GM19193 (cell line): ENCODE measurements around the gene SLC22A16.

ENCODE experiments used
- POLR2A ChIP-seq: IDR thresholded peaks from 4 replicates; pipeline ENCODE4 v1.6.1; 2011; ENCODE audit not compliant: insufficient read depth, insufficient read length; ENCODE audit errors: extremely low read depth

The SLC22A16 gene

DNA sequence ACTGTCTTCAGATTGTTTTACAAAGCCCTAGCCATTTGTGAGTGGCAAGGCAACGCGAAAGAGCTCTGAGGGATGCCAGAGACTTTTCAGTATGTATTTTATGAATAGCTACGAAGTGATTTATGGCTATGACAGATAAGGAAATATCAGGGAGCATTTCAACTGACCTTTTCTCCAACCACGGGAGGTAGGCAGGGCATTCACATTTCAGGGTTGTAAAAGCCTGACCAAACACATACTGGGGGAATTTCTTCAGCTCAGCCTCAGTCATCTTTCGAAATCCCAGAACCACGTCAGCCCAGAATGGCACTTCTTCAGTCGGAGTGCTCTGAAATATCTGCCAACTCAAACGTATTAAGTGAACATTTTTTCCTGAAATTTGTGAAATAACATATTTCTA, 71.8 kb downstream of the SLC22A16 start:
- TF ChIP-seq POLR2A: no peak

DNA sequence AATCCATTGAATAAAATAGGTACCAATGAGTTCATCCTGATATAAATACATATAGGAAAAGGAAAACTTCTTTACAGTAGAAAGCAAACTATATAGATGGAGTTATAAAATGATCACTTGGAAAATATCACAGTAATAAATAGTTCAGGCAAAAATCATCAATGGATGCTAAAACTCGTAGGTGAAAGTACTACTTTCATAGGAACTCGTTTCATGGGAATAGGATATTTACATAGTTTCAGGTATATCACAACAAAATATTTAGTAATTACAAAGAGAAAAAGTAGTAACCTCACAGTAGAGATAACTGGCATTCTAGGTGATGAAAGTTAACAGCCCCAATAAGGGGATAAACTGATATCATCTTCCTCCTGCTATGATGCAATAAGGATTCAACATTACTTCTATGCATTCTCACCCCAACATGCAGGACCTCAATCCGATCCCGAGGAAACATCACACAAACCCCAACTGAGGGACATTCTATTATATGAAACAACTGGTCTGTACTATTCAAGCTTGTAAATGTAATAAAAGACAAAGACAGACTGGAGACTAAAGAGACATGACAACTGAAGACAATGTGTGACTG, 74.7 kb downstream of the SLC22A16 start:
- TF ChIP-seq POLR2A: no peak

DNA sequence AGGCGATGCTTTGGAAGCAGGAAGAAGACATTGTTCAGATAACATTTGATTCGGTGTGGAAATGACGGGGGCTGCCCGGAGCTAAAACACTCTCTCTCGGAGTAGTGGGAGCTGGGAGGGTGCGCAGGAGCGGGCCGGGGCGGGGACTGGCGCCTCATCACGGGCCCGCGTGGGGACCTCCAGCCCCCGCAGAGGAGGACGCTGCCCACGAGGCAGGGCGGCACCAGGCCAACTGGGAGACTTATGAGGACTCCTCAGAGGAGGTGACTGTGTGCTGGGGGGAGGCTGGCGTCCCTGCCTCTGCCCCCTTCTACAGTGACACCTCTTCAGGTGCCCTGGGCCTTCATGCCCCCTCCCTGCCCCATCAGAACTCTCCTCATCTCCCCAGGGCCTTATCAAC, 76.2 kb downstream of the SLC22A16 start:
- TF ChIP-seq POLR2A: no peak

DNA sequence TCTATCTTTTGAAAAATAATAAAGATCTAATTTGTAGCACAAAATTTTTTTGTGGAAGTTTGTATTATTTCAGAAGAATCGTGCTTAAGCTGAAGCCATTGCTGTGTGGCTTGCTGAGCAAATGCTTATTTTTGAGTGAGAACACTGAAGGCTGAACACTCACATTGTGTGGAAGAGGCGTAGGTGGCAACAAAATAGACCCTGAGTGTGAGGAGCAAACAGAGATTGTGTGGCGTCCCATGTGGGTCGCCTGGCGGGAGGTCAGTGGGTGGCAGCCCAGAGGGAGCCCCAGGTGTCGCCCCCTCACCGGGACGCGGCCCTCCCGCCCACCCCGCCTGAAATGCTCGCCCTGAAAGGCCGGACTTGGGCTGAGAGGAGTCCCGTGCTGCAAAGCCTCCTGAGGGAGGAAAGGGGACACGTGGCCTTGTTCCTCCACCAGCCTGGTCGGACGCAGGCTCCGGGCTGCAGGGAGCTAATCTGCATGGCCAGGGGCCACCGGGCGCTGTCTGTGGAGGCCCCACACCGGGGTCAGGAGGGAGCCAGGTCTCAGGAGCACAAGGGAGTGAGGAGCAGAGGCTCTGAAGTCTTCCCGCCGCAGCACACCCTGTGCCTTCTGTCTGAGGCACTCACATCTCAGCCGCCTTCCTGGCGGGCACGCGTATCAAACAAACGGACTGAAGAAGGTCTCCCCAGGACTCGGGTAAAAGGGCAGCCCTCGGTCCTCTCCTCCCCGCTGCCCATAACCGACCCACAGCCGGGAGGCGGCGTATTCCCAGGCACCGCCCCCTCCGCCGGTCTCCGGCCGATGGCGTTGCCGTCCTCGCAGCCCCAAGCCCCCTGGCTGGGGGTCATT, 77.0 kb downstream of the SLC22A16 start:
- no peak for TF ChIP-seq POLR2A

DNA sequence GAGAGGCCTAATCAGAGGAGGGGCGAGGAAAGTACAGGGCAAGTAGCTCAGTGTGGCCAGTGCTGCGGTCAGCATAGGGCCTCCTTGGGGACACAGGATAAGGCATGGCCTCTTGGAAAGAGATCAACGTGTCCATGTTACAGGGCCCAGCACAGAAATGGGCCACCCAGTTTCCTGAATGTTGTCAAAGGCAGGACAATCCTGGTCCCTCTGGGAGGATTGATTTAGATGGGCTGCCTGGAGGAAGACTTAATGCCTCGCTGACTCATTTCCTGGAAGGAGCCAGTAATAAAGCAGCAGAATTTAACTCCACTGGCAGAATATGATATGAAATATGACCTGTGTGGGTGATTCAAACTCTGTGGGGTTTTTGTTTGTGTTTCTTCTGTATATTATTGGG, 77.6 kb downstream of the SLC22A16 start:
- no peak for TF ChIP-seq POLR2A

DNA sequence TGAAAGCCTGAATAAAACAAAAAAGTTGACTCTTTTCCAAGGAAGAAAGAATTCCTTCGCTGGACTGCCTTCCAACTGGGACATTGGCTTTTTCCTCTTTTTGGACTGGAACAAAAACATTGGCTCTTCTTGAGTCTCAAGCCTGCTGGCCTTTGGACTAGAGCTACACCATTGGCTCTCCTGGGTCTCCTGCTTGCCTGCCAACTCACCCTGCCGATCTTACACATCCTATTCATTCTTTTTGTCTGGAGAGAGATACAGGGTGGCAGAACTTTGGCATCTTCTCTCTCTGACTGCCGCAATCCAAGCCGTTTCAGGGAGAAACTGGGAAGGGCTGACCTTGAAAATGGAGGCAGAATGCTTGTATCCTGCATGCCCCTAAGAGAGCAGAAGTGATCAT, 81.2 kb downstream of the SLC22A16 start:
- no peak for TF ChIP-seq POLR2A

DNA sequence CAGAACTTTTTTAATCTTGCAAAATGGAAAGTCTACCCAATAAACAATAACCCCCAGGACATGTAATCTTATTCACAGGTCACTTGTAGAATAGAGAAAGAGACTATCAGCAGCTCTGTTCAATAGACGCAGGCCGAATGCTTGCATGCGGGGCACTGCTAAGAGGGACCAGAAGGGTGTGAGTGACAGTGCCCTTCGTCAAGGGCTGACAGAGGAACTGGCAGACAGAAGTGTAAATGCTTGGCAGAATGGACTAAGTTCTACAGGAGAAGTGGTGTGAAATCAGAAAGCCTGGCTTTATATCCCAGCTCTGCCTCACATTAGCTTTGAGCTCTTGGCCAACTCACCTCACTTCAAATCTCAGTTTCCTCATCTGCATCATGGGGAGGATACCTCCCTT, 82.0 kb downstream of the SLC22A16 start:
- no peak for TF ChIP-seq POLR2A

DNA sequence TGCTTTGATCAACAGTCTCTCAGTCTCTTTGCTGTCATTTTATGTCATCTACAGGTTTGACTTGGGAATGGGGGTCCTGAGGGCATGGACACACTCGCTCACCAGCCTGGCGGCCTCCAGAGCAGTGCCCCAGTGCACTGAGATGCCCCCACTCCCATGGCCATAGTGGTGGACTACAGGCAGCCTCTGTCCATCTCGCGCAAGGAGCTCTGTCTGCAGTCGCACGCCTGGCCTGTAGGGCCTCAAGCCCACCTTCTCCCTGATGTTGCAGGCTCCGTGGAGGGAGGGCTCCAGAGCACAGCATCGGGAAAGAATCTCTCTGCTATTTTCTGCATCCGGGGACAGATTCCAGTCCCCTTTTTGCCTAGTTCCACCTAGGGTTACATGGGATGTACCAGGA, 83.7 kb downstream of the SLC22A16 start:
- no peak for TF ChIP-seq POLR2A

DNA sequence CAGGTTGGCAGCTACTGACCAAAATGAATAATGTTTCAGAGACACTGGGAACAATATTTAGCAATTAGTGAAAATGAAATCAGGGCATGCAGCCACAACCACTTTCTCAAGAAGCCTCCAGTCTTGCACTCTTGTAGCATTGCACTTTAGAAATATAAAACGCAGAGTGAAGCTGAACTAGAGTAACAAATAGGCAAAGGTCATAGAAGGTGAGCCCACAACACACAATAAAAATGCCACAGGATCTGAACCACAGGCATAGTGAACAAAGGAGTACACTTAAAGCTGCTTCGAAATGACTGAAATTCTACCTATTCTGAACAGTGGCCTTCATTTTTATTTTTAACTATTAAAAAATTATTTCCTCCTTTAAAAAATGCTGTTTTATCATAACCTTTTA, 86.0 kb downstream of the SLC22A16 start:
- TF ChIP-seq POLR2A: no peak

DNA sequence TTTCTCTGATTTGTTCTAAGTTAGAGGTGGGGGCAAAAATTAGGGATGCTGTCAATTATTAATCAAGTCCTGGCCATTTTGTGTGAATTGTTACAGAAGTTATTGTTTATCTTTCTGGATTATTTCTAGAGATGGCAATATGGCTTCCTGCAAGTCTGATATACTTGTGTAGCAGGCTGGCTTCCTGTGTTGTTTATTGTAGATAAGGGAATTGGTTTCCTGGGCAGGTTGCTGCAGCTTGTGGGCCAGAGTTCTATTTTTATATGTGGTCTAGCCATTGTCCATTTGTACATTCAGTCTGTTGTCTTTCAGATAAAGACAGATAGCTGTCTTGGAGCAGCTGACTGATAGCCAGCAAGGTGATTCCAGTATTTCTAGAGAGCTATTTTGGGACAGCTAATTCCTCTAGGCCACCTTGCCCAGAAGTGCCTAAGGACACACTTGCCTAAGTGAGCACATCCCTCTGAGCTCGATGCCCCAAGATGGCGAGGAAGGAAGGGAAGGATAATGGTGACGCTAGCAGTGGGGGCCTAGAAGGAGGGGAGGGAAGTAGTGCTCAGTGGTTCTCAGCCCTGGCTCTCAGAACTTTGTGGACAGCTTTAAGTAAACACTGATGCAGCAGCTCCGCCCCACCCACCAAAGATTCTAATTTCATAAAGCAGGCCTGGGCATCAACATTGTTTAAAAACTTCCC, 86.6 kb downstream of the SLC22A16 start:
- no peak for TF ChIP-seq POLR2A

DNA sequence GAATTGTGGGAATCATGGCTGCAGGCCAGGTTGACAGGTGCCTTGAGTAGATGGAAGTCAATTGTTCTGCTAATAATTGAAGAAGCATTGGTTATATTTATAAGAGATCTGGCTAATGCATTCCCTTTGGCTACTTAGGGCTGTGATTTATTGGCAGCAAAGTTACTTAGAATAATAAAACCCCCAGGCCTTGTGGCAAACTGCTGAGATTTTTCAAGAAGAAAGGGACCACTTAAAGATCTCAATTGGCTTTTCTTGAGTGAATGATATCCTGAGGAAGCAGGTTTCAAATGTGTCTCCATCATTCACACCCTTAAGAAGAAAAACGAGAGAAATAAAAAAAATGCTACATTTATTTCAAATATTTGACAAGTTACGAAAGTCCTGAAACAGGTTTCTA, 88.4 kb downstream of the SLC22A16 start:
- no peak for TF ChIP-seq POLR2A

DNA sequence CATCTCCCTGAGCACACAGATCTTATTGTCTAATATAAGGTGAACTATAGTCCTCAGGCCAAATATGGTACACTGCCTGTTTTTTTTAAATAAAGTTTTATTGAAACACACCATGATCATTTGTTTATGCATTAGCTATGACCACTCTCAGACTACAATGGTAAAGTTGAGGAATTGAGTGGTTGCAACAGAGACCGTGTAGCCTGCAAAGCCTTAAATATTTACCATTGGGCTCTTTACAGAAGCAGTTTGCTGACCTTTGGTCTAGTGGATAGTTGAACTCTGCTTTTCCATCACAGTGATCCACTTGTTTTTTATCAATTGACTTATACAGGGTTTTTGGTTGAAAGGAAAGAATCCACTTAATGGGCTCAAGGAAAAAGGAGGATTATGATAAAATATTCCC, 91.0 kb downstream of the SLC22A16 start:
- no peak for TF ChIP-seq POLR2A

DNA sequence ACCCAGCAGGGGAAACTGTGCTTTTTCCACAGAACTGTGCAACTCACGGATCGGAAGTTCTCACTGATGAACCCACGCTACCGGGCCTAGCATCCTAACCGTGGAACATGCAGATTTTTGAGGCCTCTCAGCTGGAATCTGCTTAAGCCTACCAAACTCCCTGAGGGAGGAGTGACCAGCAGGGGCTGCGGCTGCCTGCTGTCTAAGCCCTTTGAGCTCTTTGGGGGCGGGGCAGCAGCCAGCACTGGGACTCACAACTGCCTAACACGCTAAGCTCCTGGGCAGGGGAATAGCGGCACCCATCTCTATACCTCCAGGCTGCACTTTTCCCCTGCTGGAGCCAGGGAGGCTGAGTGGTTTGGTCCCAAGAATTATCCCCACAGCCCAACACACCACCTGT, 97.9 kb downstream of the SLC22A16 start:
- no peak for TF ChIP-seq POLR2A
